ENCODE data around the gene RBM19.

- TF ChIP-seq CTCF (IDR thresholded peaks at IDR 0.05) (no peak), POLR2A (IDR thresholded peaks at IDR 0.05) (no peak)
Observed at GRCh38 chr12:113899561-113900471, 66.3 kb downstream of the RBM19 start.
